Measurements from ENCODE around the gene RECQL5.

Gene RECQL5

GRCh38 chr17:75688209-75688825 is 21.4 kb upstream of the RECQL5 start:
- no peak for DNase-seq (ENCODE audit: extremely low read depth in 1 of 2, low read depth in 1 of 2)

DNA sequence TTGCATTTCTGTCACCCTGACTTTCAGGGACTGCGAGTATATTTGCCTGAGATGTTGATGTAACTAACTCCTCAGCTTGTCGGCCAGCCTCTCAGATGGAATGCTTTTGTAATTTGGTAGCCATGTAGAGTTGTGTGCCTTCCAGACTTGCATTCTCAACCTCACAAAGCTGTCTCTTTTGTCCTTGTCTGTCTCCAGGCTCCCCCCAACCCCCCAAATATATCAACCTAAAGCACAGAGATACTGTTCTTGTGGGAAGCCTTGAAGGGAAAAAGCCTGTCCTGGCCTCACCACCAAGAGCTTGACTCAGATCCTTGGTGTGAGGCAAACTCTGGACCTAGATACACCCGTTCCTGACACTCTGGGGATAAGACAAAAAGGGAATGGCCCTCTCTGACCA is 18.5 kb upstream of the RECQL5 start:
- no peak for DNase-seq (ENCODE audit: extremely low read depth in 1 of 2, low read depth in 1 of 2)

- DNase-seq (ENCODE audit: extremely low read depth in 1 of 2, low read depth in 1 of 2), result no peak
These were observed 18.0 kb upstream of the RECQL5 start for GRCh38 chr17:75684924-75685323.

DNA sequence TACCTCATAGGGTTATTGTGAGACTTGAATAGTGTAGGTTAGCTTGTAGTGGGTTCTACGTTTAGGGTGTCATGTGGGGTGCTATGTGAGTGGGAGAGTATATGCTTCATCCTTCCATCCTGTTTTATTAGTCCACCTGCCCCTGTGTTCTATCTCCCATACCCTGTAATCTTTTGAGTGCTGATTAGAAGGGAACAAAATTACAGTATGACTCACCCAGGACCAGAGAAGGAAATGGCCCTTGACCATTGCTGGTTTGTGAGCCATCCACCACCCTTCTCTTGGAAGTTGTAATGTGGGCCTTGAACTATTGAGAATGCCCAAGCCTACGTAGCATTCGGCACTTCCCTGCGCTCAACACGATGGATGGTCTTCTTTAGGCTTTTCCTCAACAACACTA is 17.3 kb upstream of the RECQL5 start:
- DNase-seq (ENCODE audit: extremely low read depth in 1 of 2, low read depth in 1 of 2), result no peak

DNA sequence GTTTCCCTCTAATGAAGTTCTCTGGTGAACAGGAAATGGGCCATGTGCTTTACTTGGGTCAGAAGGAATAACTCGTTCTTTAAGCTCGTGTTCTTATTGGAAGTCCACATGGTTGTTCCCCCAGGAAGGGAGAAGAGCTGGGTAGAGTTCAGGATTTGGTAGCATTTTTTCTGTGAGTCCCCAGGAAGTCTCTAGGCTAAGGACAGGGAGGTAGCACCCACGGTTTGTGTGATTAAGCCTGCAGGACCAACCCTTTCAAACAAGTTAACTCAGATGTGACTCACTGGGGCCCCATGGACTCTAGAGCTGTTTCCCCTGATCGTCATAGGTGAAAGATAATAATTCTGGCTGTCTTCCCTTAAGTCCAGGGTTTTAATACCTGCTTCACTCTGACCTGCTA is 16.6 kb upstream of the RECQL5 start:
- DNase-seq (ENCODE audit: extremely low read depth in 1 of 2, low read depth in 1 of 2), result no peak

GRCh38 chr17:75681289-75681688 is 14.3 kb upstream of the RECQL5 start:
- no peak for DNase-seq (ENCODE audit: extremely low read depth in 1 of 2, low read depth in 1 of 2)

DNA sequence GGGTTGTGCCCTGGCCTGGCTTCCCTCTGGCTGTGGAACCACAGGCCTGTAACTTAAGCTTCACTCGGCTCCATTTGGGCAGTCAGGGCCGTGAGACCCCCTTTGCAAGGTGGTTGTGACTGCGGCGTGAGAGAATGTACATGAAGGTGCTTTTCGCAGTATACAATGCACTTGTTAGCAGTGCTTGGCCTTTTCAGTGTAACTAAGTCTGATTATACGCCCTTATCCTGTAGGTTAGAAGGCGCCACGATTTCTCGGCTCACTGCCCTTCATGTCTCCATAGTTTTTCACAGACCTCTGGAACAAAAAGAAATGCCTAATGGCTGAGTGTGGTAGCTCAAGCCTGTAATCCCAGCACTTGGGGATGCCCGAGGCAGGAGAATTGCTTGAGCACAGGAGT is 13.5 kb upstream of the RECQL5 start:
- no peak for DNase-seq (ENCODE audit: extremely low read depth in 1 of 2, low read depth in 1 of 2)

GRCh38 chr17:75679706-75680211 is 12.8 kb upstream of the RECQL5 start:
- no peak for DNase-seq (ENCODE audit: extremely low read depth in 1 of 2, low read depth in 1 of 2)

GRCh38 chr17:75676461-75676860 is 9.5 kb upstream of the RECQL5 start:
- DNase-seq (ENCODE audit: extremely low read depth in 1 of 2, low read depth in 1 of 2), result no peak

GRCh38 chr17:75673487-75673886 is 6.5 kb upstream of the RECQL5 start:
- DNase-seq (ENCODE audit: extremely low read depth in 1 of 2, low read depth in 1 of 2), result no peak

GRCh38 chr17:75672011-75672410 is 5.1 kb upstream of the RECQL5 start:
- no peak for DNase-seq (ENCODE audit: extremely low read depth in 1 of 2, low read depth in 1 of 2)

DNA sequence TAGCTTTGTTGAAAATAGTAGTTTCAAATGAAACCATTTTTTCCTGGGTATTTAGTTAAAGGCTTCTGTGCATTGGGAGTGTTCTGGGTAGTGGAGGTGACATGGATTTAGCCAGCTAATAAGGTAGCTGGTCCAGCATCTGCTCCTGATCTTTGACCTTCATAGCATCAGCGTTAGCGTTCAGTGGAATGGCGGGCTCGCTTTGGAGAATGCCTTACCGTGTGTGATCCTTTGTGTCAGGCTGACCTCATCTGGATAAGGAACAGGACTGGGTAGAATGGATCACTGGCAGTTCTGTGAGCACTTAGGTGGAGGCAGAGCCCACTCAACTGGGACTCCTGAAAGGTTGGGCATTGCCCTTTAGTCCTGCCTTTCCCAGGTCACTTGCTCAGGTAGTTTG is 3.9 kb upstream of the RECQL5 start:
- DNase-seq (ENCODE audit: extremely low read depth in 1 of 2, low read depth in 1 of 2), result no peak

DNA sequence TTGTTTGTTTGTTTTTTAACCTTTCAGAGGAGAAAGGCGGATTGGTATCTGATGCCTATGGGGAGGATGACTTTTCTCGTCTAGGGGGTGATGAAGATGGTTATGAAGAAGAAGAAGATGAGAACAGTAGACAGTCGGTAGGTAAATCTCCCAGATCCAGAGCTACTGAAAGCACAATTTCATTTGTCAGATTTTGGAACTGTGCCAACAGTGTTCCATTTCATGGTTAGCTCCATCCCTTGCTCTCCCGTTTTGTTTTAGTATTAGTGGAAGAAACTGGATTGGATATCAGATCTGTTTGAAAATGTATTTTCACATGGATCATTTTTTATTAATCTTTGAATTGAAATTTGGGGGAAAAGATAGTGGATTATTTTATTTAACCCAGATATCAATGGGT is 1.5 kb upstream of the RECQL5 start:
- no peak for DNase-seq (ENCODE audit: extremely low read depth in 1 of 2, low read depth in 1 of 2)

GRCh38 chr17:75667825-75668224 is 871 bp upstream of the RECQL5 start:
- DNase-seq (ENCODE audit: extremely low read depth in 1 of 2, low read depth in 1 of 2), result no peak

DNA sequence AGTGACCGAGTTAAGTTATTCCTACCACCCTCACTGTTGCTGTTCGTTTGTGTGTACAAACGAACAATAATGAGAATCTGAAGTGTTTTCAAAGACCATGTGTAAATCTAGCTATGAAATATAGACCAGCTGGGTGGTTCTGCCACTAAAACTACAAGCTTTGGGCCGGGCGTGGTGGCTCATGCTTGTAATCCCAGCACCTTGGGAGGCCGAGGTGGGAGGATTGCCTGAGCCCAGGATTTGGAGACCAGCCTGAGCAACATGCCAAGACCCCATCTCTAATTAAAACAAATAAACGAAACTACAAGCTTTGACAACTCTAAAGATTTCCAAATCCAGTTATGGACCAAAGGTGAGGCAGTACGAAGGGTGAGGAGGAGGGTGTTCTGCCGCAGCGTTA is 973 bp downstream of the RECQL5 start:
- DNase-seq (ENCODE audit: extremely low read depth in 1 of 2, low read depth in 1 of 2), result no peak

DNA sequence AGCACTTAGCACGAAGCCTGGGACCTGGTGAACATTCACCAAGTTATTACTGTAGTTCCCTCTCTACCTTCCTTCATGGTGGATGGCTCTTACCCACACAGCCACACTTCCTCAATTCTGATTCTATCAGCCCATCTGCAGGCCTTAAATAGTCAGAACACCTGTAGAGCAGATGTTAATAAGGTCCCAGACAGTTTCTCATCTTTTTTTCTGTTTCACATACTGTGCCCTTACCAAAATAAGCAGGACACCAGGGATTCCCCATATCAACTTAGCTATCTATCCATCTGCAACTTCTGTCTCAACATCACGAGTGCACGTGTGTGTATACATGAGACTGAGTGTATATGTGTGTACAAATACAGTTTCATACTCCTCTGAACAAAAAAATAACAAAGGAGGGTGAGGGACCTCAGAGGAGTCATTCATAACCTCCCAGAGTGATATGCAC is 2.8 kb downstream of the RECQL5 start:
- DNase-seq (ENCODE audit: extremely low read depth in 1 of 2, low read depth in 1 of 2), result no peak

DNA sequence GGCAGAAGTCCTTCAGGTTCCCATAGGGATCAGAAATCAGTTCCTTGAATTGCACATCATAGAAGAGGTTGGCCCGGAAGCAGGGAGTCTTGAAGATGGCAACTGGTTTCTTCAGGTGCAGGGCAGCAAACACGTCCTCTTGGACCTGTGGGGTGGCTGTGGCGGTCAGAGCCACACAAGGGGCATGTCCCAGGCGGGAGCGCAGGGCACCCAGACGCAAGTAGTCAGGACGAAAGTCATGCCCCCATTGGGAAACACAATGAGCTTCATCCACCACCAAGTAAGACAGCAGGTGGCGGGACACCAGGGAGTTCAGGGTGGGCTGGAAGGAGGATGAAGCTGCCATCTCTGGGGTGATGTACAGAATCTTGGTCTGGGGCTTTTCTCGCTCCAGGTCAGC is 4.4 kb downstream of the RECQL5 start:
- no peak for DNase-seq (ENCODE audit: extremely low read depth in 1 of 2, low read depth in 1 of 2)

GRCh38 chr17:75661531-75661930 is 5.4 kb downstream of the RECQL5 start:
- no peak for DNase-seq (ENCODE audit: extremely low read depth in 1 of 2, low read depth in 1 of 2)

DNA sequence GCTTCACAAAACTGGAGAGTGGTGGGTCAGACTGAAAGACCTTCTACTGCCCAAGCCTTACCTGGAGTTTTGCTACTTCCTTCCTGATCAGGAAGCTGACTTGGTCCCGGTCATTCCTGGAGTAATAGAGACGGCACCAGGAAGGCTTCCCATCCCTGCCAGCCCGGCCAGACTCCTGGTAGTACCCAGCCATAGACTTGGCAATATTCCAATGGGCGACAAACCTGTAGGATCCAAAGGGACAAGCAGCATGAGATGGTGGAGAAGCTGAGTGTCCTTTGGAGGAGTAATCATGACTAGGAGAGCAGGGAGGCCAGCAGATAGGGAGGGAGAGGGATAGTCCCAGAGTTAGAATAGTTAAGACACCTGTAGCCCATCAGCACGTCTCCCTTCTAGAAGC is 8.7 kb downstream of the RECQL5 start:
- DNase-seq (ENCODE audit: extremely low read depth in 1 of 2, low read depth in 1 of 2), result no peak

GRCh38 chr17:75654176-75654575 is 12.8 kb downstream of the RECQL5 start:
- no peak for DNase-seq (ENCODE audit: extremely low read depth in 1 of 2, low read depth in 1 of 2)

DNA sequence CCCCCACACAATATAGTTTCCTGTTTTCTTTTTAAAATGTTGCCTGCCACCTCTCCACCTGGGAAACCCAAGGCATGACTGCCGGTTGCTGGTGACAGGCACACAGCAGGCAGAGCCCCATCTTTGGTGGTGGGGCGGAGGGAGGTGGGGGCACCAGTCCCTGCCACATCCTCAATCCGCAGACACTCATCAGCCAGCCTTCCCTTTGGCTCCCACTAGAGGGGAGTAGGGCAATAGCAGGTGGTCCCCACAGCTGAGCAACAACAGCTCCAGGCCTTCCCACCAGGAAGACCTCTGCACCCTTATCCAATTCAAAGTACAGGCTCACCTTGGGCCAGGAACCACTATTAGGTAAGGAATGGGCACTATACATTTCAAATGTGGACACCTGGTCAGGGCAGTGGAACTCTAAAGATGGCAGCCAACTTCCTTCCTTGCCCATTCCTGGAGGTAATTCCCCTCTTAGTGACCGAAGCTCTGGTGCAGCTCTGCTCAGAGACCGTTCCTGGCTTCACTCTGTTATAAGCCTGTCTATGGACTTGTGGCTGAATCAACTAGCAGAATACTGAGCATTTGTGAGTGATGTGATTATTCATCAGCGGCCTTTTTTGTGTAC is 13.9 kb downstream of the RECQL5 start:
- no peak for DNase-seq (ENCODE audit: extremely low read depth in 1 of 2, low read depth in 1 of 2)

GRCh38 chr17:75652341-75652740 is 14.6 kb downstream of the RECQL5 start:
- no peak for DNase-seq (ENCODE audit: extremely low read depth in 1 of 2, low read depth in 1 of 2)

- no peak for DNase-seq (ENCODE audit: extremely low read depth in 1 of 2, low read depth in 1 of 2)
These were observed 16.1 kb downstream of the RECQL5 start for GRCh38 chr17:75650874-75651273.
